Activated B cell treated with CpG ODN at 0.5 μM for 24 hours (primary cell): ENCODE results near the gene HBQ1. TPM values are rescaled to one million over a fixed set of nuclear protein-coding genes. Genes with fewer than 3 reads are reported as not detected.

Experiments
- ATAC-seq: fragments of 200-7000 bp; cut with Tn5 transposase; one replicate; pipeline ENCODE4 v1.10.0; 2021; ENCODE audit warnings: low read depth, mild to moderate bottlenecking, moderate library complexity
- CTCF ChIA-PET: fragments of 350-600 bp; sonication (Branson Sonifier 250); formaldehyde crosslinking; loops from one replicate; lab custom pipeline; 2021; ENCODE audit warnings: antibody characterized with exemption; lab: Charles Lee
- POLR2A ChIA-PET: fragments of 350-600 bp; sonication (Branson Sonifier 250); formaldehyde crosslinking; loops from one replicate; lab custom pipeline; 2021; ENCODE audit warnings: antibody characterized with exemption; lab: Charles Lee
- DNase-seq: peaks from one replicate; pipeline ENCODE4 v3.0.0; 2022
- H3K27ac Mint-ChIP-seq: one replicate; pipeline ENCODE4 v1.8.0; 2020; ENCODE audit warnings: mixed read lengths
- H3K27me3 Mint-ChIP-seq: one replicate; pipeline ENCODE4 v1.8.0; 2021; ENCODE audit warnings: mixed read lengths
- H3K36me3 Mint-ChIP-seq: one replicate; pipeline ENCODE4 v1.8.0; 2021; ENCODE audit warnings: low read depth, mixed read lengths
- H3K4me1 Mint-ChIP-seq: one replicate; pipeline ENCODE4 v1.8.0; 2021; ENCODE audit warnings: mixed read lengths
- H3K4me3 Mint-ChIP-seq: one replicate; pipeline ENCODE4 v1.8.0; 2020; ENCODE audit warnings: mild to moderate bottlenecking, mixed read lengths
- H3K9me3 Mint-ChIP-seq: one replicate; pipeline ENCODE4 v1.8.0; 2020; ENCODE audit warnings: mixed read lengths
- CTCF ChIP-seq: fragments of 200-600 bp; IDR thresholded peaks from one replicate; pipeline ENCODE4 v1.8.0; 2022; ENCODE audit warnings: antibody characterized with exemption, mild to moderate bottlenecking
- intact Hi-C: fragments of 100-400 bp; cut with micrococcal nuclease; formaldehyde crosslinking; loops from one replicate; pipeline ENCODE4 v1.15.1; 2024
- total RNA-seq: library from RNA; stranded (reverse); gene quantifications from 2 replicates; pipeline ENCODE4 v1.2.3, GENCODE V29; 2022

HBQ1 gene
- total RNA-seq, 1 donor from 2014 or later = not detected

GRCh38 chr16:177394-177822, 2.9 kb upstream of the HBQ1 start:
- no peak overlapping the region for H3K4me3 Mint-ChIP-seq
- peaks cover 14% of the 10 kb centered on the region for H3K4me1 Mint-ChIP-seq
- H3K9me3 Mint-ChIP-seq = no peaks in the 10 kb centered on the region
- POLR2A ChIA-PET = no interaction called here
- ATAC-seq (no peak), DNase-seq (no peak)
- H3K27me3 Mint-ChIP-seq = peaks cover 29% of the 10 kb centered on the region
- TF ChIP-seq CTCF = no peak
- CTCF ChIA-PET = no interaction called here
- intact Hi-C loops = no loop called here
- H3K27ac Mint-ChIP-seq = no peak overlapping the region
- H3K36me3 Mint-ChIP-seq = no peaks in the 10 kb centered on the region

GRCh38 chr16:177981-178667, 2.1 kb upstream of the HBQ1 start:
- ATAC-seq (no peak), DNase-seq (no peak)
- Mint-ChIP-seq H3K4me3 (no peak overlapping the region), H3K27me3 (peaks cover 29% of the 10 kb centered on the region), H3K27ac (no peak overlapping the region), H3K9me3 (no peaks in the 10 kb centered on the region), H3K36me3 (no peaks in the 10 kb centered on the region), H3K4me1 (peaks cover 14% of the 10 kb centered on the region)
- intact Hi-C loops = no loop called here
- ChIA-PET CTCF (no interaction called here), POLR2A (no interaction called here)
- no peak for TF ChIP-seq CTCF

- ChIA-PET CTCF (no interaction called here), POLR2A (no interaction called here)
- ATAC-seq (no peak), DNase-seq (no peak)
- Mint-ChIP-seq H3K4me3 (no peak overlapping the region), H3K27me3 (peaks cover 26% of the 10 kb centered on the region), H3K36me3 (no peaks in the 10 kb centered on the region), H3K9me3 (no peaks in the 10 kb centered on the region), H3K27ac (no peak overlapping the region), H3K4me1 (peaks cover 11% of the 10 kb centered on the region)
- TF ChIP-seq CTCF = no peak
- intact Hi-C loops = no loop called here
Observed at GRCh38 chr16:178668-179015, 1.6 kb upstream of the HBQ1 start.

GRCh38 chr16:179211-180092, 807 bp upstream of the HBQ1 start:
- CTCF ChIA-PET = interaction anchor here (1.1 kb wide), 1 partner anchor 75 kb away, joined by 3 read pairs; no protein-coding TSS in a partner anchor
- DNase-seq (no peak), ATAC-seq (no peak)
- POLR2A ChIA-PET = no interaction called here
- Mint-ChIP-seq H3K27ac (no peak overlapping the region), H3K9me3 (no peaks in the 10 kb centered on the region), H3K4me3 (no peak overlapping the region), H3K4me1 (peaks cover 10% of the 10 kb centered on the region), H3K36me3 (no peaks in the 10 kb centered on the region), H3K27me3 (peaks cover 22% of the 10 kb centered on the region)
- intact Hi-C loops = no loop called here
- TF ChIP-seq CTCF = no peak
